Ecto neural progenitor cell (in vitro differentiated cells): ENCODE measurements around the gene APOL1.

Experiments
- DNase-seq: peaks from one replicate; pipeline ENCODE4 v3.0.0-alpha.2; 2018; ENCODE audit warnings: low spot score

APOL1 gene

DNA sequence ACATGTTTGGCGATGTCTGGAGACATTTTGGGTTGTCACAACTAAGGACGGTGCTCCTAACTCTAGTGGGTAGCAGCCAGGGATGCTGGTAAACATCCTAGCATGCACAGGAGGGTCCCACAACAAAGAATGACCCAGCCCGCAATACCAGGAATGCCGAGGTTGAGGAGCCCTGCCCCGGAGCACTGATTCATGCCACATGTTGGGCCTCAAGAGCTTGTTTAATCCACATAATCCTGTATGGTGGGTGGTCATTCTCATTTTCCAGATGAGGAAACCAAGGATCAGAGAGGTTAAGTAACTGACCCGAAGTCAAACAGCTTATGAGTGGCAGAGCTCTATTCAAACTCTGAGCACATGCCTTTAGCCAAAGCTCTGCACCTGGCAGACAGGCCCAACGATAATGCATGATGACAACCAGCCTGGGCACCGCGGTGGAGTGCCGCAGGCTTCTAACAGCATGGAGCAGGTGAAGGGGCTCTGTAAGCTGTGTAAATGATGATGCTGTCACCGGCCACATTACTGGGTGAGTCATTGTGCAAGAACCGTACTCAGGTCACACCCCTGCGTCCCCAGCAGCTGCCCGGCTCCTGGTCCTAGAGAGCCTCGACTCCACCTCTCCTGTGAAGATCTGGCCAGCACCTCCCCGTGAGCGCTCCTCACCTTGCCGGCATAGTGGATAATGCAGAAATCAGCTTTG is 58.6 kb downstream of the APOL1 start:
- no peak for DNase-seq

DNA sequence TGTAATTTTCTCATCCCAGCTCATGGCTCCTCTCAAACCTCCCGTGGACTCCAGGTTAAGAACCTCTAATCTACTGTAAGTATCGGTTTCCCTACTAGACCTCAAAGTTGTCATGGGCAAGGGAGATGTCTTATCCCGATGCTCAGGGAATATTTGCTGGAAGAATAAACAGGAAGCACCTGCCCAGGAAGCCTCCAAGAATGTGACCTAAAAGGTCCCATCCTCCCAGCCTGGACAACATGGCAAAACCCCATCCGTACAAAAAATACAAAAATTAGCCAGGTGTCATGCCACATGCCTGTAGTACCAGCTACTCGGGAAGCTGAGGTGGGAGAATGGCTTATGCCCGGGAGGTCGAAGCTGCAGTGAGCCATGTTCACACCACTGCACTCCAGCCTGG is 62.4 kb downstream of the APOL1 start:
- DNase-seq, result no peak

DNA sequence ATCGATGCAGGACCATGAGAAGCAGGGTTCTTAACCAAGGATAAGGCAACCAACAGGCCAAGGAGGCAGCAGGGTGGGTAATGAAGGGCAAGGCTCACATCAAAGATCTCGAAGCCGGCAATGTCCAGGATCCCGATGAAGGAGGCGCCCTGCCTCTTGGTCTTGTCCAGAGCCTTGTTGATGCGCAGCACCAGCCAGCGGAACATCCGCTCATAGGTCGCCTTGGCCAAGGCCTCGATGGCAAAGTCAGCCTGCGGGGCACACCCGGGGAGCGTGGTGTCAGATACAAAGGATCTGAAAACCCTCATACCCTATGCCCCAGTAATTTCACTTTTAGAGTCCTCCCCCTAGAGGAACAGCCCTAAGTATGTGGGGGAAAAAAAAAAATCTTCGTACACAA is 63.5 kb downstream of the APOL1 start:
- no peak for DNase-seq
